Epithelial cell of esophagus (primary cell): Measurements from ENCODE around the gene STRIP2.

Experiments
- DNase-seq: peaks from one replicate; pipeline ENCODE4 v3.0.0; 2010; ENCODE audit warnings: low read depth
- H3K4me3 ChIP-seq: 2 replicates; pipeline ENCODE4 v1.5.1; 2011; ENCODE audit warnings: mild to moderate bottlenecking, low read length, control low read depth
- TF ChIP-seq, protein P1 (sequence below): IDR thresholded peaks from 2 replicates; pipeline ENCODE4 v1.5.1; 2011; ENCODE audit warnings: low read depth, mild to moderate bottlenecking, low read length, control low read depth, inconsistent platforms; ENCODE audit not compliant: insufficient read depth; ENCODE audit errors: missing control alignments

The STRIP2 gene

GRCh38 chr7:129456421-129456820, 22.2 kb downstream of the STRIP2 start:
- TF ChIP-seq, protein P1, sequence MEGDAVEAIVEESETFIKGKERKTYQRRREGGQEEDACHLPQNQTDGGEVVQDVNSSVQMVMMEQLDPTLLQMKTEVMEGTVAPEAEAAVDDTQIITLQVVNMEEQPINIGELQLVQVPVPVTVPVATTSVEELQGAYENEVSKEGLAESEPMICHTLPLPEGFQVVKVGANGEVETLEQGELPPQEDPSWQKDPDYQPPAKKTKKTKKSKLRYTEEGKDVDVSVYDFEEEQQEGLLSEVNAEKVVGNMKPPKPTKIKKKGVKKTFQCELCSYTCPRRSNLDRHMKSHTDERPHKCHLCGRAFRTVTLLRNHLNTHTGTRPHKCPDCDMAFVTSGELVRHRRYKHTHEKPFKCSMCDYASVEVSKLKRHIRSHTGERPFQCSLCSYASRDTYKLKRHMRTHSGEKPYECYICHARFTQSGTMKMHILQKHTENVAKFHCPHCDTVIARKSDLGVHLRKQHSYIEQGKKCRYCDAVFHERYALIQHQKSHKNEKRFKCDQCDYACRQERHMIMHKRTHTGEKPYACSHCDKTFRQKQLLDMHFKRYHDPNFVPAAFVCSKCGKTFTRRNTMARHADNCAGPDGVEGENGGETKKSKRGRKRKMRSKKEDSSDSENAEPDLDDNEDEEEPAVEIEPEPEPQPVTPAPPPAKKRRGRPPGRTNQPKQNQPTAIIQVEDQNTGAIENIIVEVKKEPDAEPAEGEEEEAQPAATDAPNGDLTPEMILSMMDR, result no peak
- H3K4me3 ChIP-seq, result no peak overlapping the region
- DNase-seq, result no peak

GRCh38 chr7:129457101-129457500, 22.9 kb downstream of the STRIP2 start:
- TF ChIP-seq, protein P1, result no peak
- no peak overlapping the region for H3K4me3 ChIP-seq
- DNase-seq, result no peak

- H3K4me3 ChIP-seq, result no peak overlapping the region
- TF ChIP-seq, protein P1, result no peak
- no peak for DNase-seq
Observed at GRCh38 chr7:129458171-129458570, 23.9 kb downstream of the STRIP2 start.

GRCh38 chr7:129461809-129462208, 27.6 kb downstream of the STRIP2 start:
- H3K4me3 ChIP-seq, result no peak overlapping the region
- DNase-seq, result no peak
- TF ChIP-seq, protein P1, result no peak

GRCh38 chr7:129462420-129462819, 28.2 kb downstream of the STRIP2 start:
- H3K4me3 ChIP-seq, result no peak overlapping the region
- DNase-seq, result no peak
- TF ChIP-seq, protein P1, result no peak

DNA sequence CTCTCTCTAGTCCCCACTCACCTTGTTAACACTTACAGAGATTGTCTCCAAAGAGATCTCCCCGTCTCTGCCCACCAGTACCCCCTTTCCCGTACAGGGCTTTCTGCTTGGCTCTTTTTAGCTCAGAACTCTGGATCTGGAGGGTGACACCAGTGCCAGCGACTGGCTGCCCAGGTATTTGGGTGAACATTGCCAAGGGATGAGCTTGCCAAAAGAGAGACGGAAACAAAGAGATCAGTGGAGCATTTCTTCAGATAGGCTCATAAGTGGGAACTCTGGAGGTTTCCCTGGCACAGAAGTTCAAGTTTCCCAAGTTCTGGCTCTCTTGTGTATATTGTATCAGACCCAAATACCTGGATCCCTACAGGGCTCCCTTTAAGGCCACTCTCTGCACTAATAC, 30.0 kb downstream of the STRIP2 start:
- DNase-seq, result no peak
- no peak overlapping the region for H3K4me3 ChIP-seq
- TF ChIP-seq, protein P1, result no peak

GRCh38 chr7:129465080-129465479, 30.8 kb downstream of the STRIP2 start:
- TF ChIP-seq, protein P1, result no peak
- DNase-seq, result no peak
- no peak overlapping the region for H3K4me3 ChIP-seq
